HepG2 (cell line): ENCODE measurements around the gene FAM83C. TPM values are rescaled to one million over a fixed set of nuclear protein-coding genes. Genes with fewer than 3 reads are reported as not detected.

ENCODE experiments used
- ARNTL ChIP-seq: sonication (generic); formaldehyde crosslinking; IDR thresholded peaks from 2 replicates; pipeline ENCODE4 v1.4.0; 2020; ENCODE audit warnings: mild to moderate bottlenecking, missing genetic modification reagents
- ATF2 ChIP-seq: sonication (generic); formaldehyde crosslinking; IDR thresholded peaks from 2 replicates; pipeline ENCODE4 v1.4.0; 2020; ENCODE audit warnings: missing genetic modification reagents
- CBFB ChIP-seq: sonication (generic); formaldehyde crosslinking; IDR thresholded peaks from 2 replicates; pipeline ENCODE4 v1.4.0; 2020; ENCODE audit warnings: missing genetic modification reagents
- DPF2 ChIP-seq: sonication (generic); formaldehyde crosslinking; IDR thresholded peaks from 2 replicates; pipeline ENCODE4 v1.4.0; 2020; ENCODE audit warnings: mild to moderate bottlenecking, low read depth, missing genetic modification reagents, borderline replicate concordance
- FOSL2 ChIP-seq: sonication (generic); formaldehyde crosslinking; IDR thresholded peaks from 2 replicates; pipeline ENCODE4 v1.4.0; 2020; ENCODE audit warnings: missing genetic modification reagents
- GPN1 ChIP-seq: sonication (generic); formaldehyde crosslinking; IDR thresholded peaks from 2 replicates; pipeline ENCODE4 v1.5.1; 2020; ENCODE audit warnings: missing genetic modification reagents, borderline replicate concordance
- KDM1A ChIP-seq: IDR thresholded peaks from 2 replicates; pipeline ENCODE4 v1.6.1; 2016; ENCODE audit warnings: missing compliant biosample characterization
- KMT2B ChIP-seq: IDR thresholded peaks from 2 replicates; pipeline ENCODE4 v1.6.1; 2016; ENCODE audit warnings: missing genetic modification reagents, missing compliant biosample characterization
- MBD4 ChIP-seq: IDR thresholded peaks from 2 replicates; pipeline ENCODE4 v1.6.1; 2012; ENCODE audit warnings: low read length, inconsistent platforms, borderline replicate concordance
- NCOA2 ChIP-seq: sonication (generic); formaldehyde crosslinking; IDR thresholded peaks from 2 replicates; pipeline ENCODE4 v1.8.0; 2022; ENCODE audit warnings: inconsistent platforms
- RAD51 ChIP-seq: fragments of 450-650 bp; IDR thresholded peaks from 2 replicates; pipeline ENCODE4 v1.6.1; 2016; ENCODE audit warnings: borderline replicate concordance
- SOX13 ChIP-seq, 3 experiments: fragments of 450-650 bp in 1 of 3; sonication (generic) in 1 of 3; formaldehyde crosslinking in 1 of 3; IDR thresholded peaks in 2 of 3; conservative IDR thresholded peaks in 1 of 3; 2 replicates each; pipeline versions ENCODE4 v1.5.0 to v1.6.1; 2016 to 2020; ENCODE audit warnings: antibody characterized with exemption in 1 of 3, mild to moderate bottlenecking in 1 of 3, missing compliant biosample characterization in 1 of 3, missing genetic modification reagents in 1 of 3, moderate library complexity in 1 of 3
- TERF1 ChIP-seq: sonication (generic); formaldehyde crosslinking; IDR thresholded peaks from 2 replicates; pipeline ENCODE4 v1.8.0; 2022; ENCODE audit warnings: mild to moderate bottlenecking, missing genetic modification reagents, moderate library complexity
- TOE1 ChIP-seq: sonication (generic); formaldehyde crosslinking; IDR thresholded peaks from 2 replicates; pipeline ENCODE4 v1.4.0; 2020; ENCODE audit warnings: mild to moderate bottlenecking, missing genetic modification reagents
- ZBTB14 ChIP-seq: sonication (generic); formaldehyde crosslinking; IDR thresholded peaks from 2 replicates; pipeline ENCODE4 v1.4.0; 2020; ENCODE audit warnings: missing genetic modification reagents
- ZBTB46 ChIP-seq: sonication (generic); formaldehyde crosslinking; IDR thresholded peaks from 2 replicates; pipeline ENCODE4 v1.4.0; 2020; ENCODE audit warnings: mild to moderate bottlenecking, missing genetic modification reagents, borderline replicate concordance
- ZNF225 ChIP-seq: sonication (generic); formaldehyde crosslinking; IDR thresholded peaks from 2 replicates; pipeline ENCODE4 v1.4.0; 2020; ENCODE audit warnings: mild to moderate bottlenecking, missing genetic modification reagents
- ZNF275 ChIP-seq: sonication (generic); formaldehyde crosslinking; IDR thresholded peaks from 2 replicates; pipeline ENCODE4 v1.8.0; 2022; ENCODE audit warnings: missing genetic modification reagents, mild to moderate bottlenecking, inconsistent platforms, borderline replicate concordance
- ZNF317 ChIP-seq: sonication (generic); formaldehyde crosslinking; IDR thresholded peaks from 2 replicates; pipeline ENCODE4 v1.5.0; 2020; ENCODE audit warnings: mild to moderate bottlenecking, missing genetic modification reagents
- ZNF337 ChIP-seq: sonication (generic); formaldehyde crosslinking; IDR thresholded peaks from 2 replicates; pipeline ENCODE4 v1.5.1; 2020; ENCODE audit warnings: missing genetic modification reagents, low read depth, mild to moderate bottlenecking, borderline replicate concordance
- ZNF713 ChIP-seq: sonication (generic); formaldehyde crosslinking; IDR thresholded peaks from 2 replicates; pipeline ENCODE4 v1.4.0; 2020; ENCODE audit warnings: mild to moderate bottlenecking, missing genetic modification reagents
- polyA plus RNA-seq, 8 experiments: library from polyadenylated mRNA; depleted of rRNA in 3 of 8; stranded (reverse) in 7 of 8; unstranded in 1 of 8; fragments of >200 nt; fragmentation: Illumina TruSeq in 4 of 8; extraction: Trizol in 4 of 8; gene quantifications; 2 replicates each; pipeline versions ENCODE4 v1.2.1 to v1.2.3, GENCODE V29; 2011 to 2016; ENCODE audit warnings: low read depth in 4 of 8, missing spikeins in 1 of 8, mixed read lengths in 1 of 8; ENCODE audit not compliant: insufficient read depth in 1 of 8
- total RNA-seq, 5 experiments: library from RNA; depleted of rRNA; stranded (reverse); fragments of >200 nt; fragmentation: Illumina TruSeq; extraction: Trizol; gene quantifications; 2 replicates each; pipeline ENCODE4 v1.2.3, GENCODE V29; 2016; ENCODE audit warnings: low read depth in 1 of 5

The FAM83C gene
- total and polyA plus RNA-seq, 2 of the 13 experiments (the other 11 are each of a cell fraction or from before 2014, with no cell fraction given): 0.04 TPM; not detected in 1

- TF ChIP-seq ARNTL (CRISPR knock-in tag): 0 out of 2 replicates have a peak, but pooled peaks have one; percentile 33
- TF ChIP-seq ZNF713: no peak
- TF ChIP-seq ZNF225: no peak
- no peak for TF ChIP-seq DPF2
- no peak for TF ChIP-seq CBFB
- TF ChIP-seq ZNF337 (CRISPR knock-in tag): no peak
- TF ChIP-seq KMT2B (CRISPR knock-in tag): peak; percentile 43; the same call in 1 of the 2 replicates
- no peak for TF ChIP-seq ATF2
- peak; percentile 38; the same call in 1 of the 2 replicates for TF ChIP-seq KDM1A
- TF ChIP-seq MBD4: no peak
- no peak for TF ChIP-seq ZNF317 (CRISPR knock-in tag)
- TF ChIP-seq TOE1 (CRISPR knock-in tag): no peak
- no peak for TF ChIP-seq TERF1 (CRISPR knock-in tag)
- TF ChIP-seq RAD51: no peak
- TF ChIP-seq NCOA2 (CRISPR knock-in tag): peak; percentile 65
- no peak for TF ChIP-seq SOX13 (IDR thresholded peaks at IDR 0.05)
- peak in 1 of 2 experiments; percentile 63; a peak in 1 of 4 replicates for TF ChIP-seq SOX13 (CRISPR knock-in tag; conservative IDR thresholded peaks at IDR 0.05 in 1 of 2, IDR thresholded peaks at IDR 0.05 in 1 of 2)
- no peak for TF ChIP-seq ZBTB14 (CRISPR knock-in tag)
- no peak for TF ChIP-seq ZNF275 (CRISPR knock-in tag)
- peak; percentile 100 for TF ChIP-seq FOSL2 (CRISPR knock-in tag)
- no peak for TF ChIP-seq ZBTB46
- no peak for TF ChIP-seq GPN1 (CRISPR knock-in tag)
These were observed 13.7 kb upstream of the FAM83C start (continued) for GRCh38 chr20:35305682-35306556.
